K562 (cell line): ENCODE measurements around the gene POLR3E. TPM values are rescaled to one million over a fixed set of nuclear protein-coding genes. Genes with fewer than 3 reads are reported as not detected.

ENCODE experiments used
- ATF1 ChIP-seq, 2 experiments: fragments of 450-650 bp in 1 of 2; IDR thresholded peaks; 2 replicates each; pipeline ENCODE4 v1.6.1; 2016; ENCODE audit warnings: missing compliant biosample characterization in 1 of 2, missing genetic modification characterization in 1 of 2
- CEBPB ChIP-seq: fragments of 450-650 bp; IDR thresholded peaks from 2 replicates; pipeline ENCODE4 v1.6.1; 2016; ENCODE audit warnings: missing genetic modification characterization, missing compliant biosample characterization
- MCM3 ChIP-seq: fragments of 450-650 bp; IDR thresholded peaks from 2 replicates; pipeline ENCODE4 v1.6.1; 2016
- NBN ChIP-seq: fragments of 450-650 bp; IDR thresholded peaks from 2 replicates; pipeline ENCODE4 v1.6.1; 2016; ENCODE audit warnings: low read depth, mild to moderate bottlenecking
- PHF20 ChIP-seq: fragments of 450-650 bp; IDR thresholded peaks from 2 replicates; pipeline ENCODE4 v1.6.1; 2018; ENCODE audit not compliant: partially characterized antibody
- SMC3 ChIP-seq: conservative IDR thresholded peaks from 2 replicates; pipeline ENCODE4 v1.6.1; 2011; ENCODE audit warnings: low read depth, low read length, improper control_type of control experiment; ENCODE audit not compliant: insufficient read depth
- SNRNP70 ChIP-seq: fragments of 200-400 bp; formaldehyde crosslinking; optimal IDR thresholded peaks from 2 replicates; pipeline ENCODE3; 2017; ENCODE audit warnings: low read depth, low read length
- ZBTB1 ChIP-seq: sonication (generic); formaldehyde crosslinking; IDR thresholded peaks from 2 replicates; pipeline ENCODE4 v1.8.1; 2023; ENCODE audit warnings: missing genetic modification reagents, low read depth, mild to moderate bottlenecking, borderline replicate concordance
- ZKSCAN3 ChIP-seq: fragments of 250-450 bp; sonication (Bioruptor Pico); IDR thresholded peaks from 2 replicates; pipeline ENCODE4 v1.4.0; 2020
- polyA plus RNA-seq, 8 experiments: library from polyadenylated mRNA; depleted of rRNA in 4 of 8; stranded (reverse) in 5 of 8; unstranded in 3 of 8; fragments of >200 nt; fragmentation: Nextera tagmentation in 2 of 8; fragmentation: Illumina TruSeq in 1 of 8; extraction: Ambion mirVana in 2 of 8; extraction: Trizol in 1 of 8; gene quantifications; 2 replicates each; pipeline versions ENCODE4 v1.2.1 to v1.2.3, GENCODE V29; 2011 to 2014; ENCODE audit warnings: inconsistent platforms in 1 of 8, missing spikeins in 1 of 8
- total RNA-seq, 7 experiments: library from RNA; depleted of rRNA in 6 of 7; stranded (reverse); fragments of >200 nt in 6 of 7; fragmentation: Illumina TruSeq in 2 of 7; extraction: Trizol in 2 of 7; gene quantifications; 2 replicates each; pipeline versions ENCODE4 v1.2.1 to v1.2.3, GENCODE V29; 2011 to 2021; ENCODE audit warnings: low replicate concordance in 1 of 7
- TF ChIP-seq, protein P1 (sequence below): fragments of 450-650 bp; IDR thresholded peaks from 2 replicates; pipeline ENCODE4 v1.6.1; 2017; ENCODE audit warnings: antibody characterized with exemption
- TF ChIP-seq, protein P2 (sequence below): IDR thresholded peaks from 2 replicates; pipeline ENCODE4 v1.6.1; 2011; ENCODE audit warnings: borderline replicate concordance, low read depth, mild to moderate bottlenecking, moderate library complexity, low read length; ENCODE audit not compliant: insufficient read depth, poor library complexity, severe bottlenecking
- TF ChIP-seq, protein P3 (sequence below), 2 experiments: fragments of 450-650 bp; formaldehyde crosslinking in 1 of 2; IDR thresholded peaks; 2 replicates each; pipeline versions ENCODE4 v1.4.0 to v1.6.1; 2014 to 2020; ENCODE audit warnings: mild to moderate bottlenecking in 2 of 2, borderline replicate concordance in 1 of 2, low read depth in 1 of 2
- TF ChIP-seq, protein P4 (sequence below): IDR thresholded peaks from 2 replicates; pipeline ENCODE4 v1.6.1; 2012; ENCODE audit warnings: low read depth, low read length, improper control_type of control experiment, borderline replicate concordance

POLR3E gene
- total and polyA plus RNA-seq, 9 of the 15 experiments (the other 6 are each of a cell fraction or from before 2014, with no cell fraction given): 17.7 to 151 (median 82.6) TPM

GRCh38 chr16:22321340-22322001, 24.3 kb downstream of the POLR3E start (continued):
- TF ChIP-seq, protein P1, sequence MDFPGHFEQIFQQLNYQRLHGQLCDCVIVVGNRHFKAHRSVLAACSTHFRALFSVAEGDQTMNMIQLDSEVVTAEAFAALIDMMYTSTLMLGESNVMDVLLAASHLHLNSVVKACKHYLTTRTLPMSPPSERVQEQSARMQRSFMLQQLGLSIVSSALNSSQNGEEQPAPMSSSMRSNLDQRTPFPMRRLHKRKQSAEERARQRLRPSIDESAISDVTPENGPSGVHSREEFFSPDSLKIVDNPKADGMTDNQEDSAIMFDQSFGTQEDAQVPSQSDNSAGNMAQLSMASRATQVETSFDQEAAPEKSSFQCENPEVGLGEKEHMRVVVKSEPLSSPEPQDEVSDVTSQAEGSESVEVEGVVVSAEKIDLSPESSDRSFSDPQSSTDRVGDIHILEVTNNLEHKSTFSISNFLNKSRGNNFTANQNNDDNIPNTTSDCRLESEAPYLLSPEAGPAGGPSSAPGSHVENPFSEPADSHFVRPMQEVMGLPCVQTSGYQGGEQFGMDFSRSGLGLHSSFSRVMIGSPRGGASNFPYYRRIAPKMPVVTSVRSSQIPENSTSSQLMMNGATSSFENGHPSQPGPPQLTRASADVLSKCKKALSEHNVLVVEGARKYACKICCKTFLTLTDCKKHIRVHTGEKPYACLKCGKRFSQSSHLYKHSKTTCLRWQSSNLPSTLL: no peak
- TF ChIP-seq PHF20: no peak
- TF ChIP-seq NBN: no peak
- TF ChIP-seq ZKSCAN3: no peak
- no peak for TF ChIP-seq ATF1 (CRISPR knock-in tag; IDR thresholded peaks at IDR 0.05)
- TF ChIP-seq ATF1 (tag; IDR thresholded peaks at IDR 0.05): peak; percentile 41
- TF ChIP-seq, protein P2, sequence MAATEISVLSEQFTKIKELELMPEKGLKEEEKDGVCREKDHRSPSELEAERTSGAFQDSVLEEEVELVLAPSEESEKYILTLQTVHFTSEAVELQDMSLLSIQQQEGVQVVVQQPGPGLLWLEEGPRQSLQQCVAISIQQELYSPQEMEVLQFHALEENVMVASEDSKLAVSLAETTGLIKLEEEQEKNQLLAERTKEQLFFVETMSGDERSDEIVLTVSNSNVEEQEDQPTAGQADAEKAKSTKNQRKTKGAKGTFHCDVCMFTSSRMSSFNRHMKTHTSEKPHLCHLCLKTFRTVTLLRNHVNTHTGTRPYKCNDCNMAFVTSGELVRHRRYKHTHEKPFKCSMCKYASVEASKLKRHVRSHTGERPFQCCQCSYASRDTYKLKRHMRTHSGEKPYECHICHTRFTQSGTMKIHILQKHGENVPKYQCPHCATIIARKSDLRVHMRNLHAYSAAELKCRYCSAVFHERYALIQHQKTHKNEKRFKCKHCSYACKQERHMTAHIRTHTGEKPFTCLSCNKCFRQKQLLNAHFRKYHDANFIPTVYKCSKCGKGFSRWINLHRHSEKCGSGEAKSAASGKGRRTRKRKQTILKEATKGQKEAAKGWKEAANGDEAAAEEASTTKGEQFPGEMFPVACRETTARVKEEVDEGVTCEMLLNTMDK: peak; percentile 55
- TF ChIP-seq, protein P3, sequence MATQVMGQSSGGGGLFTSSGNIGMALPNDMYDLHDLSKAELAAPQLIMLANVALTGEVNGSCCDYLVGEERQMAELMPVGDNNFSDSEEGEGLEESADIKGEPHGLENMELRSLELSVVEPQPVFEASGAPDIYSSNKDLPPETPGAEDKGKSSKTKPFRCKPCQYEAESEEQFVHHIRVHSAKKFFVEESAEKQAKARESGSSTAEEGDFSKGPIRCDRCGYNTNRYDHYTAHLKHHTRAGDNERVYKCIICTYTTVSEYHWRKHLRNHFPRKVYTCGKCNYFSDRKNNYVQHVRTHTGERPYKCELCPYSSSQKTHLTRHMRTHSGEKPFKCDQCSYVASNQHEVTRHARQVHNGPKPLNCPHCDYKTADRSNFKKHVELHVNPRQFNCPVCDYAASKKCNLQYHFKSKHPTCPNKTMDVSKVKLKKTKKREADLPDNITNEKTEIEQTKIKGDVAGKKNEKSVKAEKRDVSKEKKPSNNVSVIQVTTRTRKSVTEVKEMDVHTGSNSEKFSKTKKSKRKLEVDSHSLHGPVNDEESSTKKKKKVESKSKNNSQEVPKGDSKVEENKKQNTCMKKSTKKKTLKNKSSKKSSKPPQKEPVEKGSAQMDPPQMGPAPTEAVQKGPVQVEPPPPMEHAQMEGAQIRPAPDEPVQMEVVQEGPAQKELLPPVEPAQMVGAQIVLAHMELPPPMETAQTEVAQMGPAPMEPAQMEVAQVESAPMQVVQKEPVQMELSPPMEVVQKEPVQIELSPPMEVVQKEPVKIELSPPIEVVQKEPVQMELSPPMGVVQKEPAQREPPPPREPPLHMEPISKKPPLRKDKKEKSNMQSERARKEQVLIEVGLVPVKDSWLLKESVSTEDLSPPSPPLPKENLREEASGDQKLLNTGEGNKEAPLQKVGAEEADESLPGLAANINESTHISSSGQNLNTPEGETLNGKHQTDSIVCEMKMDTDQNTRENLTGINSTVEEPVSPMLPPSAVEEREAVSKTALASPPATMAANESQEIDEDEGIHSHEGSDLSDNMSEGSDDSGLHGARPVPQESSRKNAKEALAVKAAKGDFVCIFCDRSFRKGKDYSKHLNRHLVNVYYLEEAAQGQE (IDR thresholded peaks at IDR 0.05; ENCODE audit: borderline replicate concordance): peak; percentile 65; the same call in 1 of the 2 replicates
- TF ChIP-seq, protein P3 (CRISPR knock-in tag; IDR thresholded peaks at IDR 0.05; ENCODE audit: low read depth): no peak
- TF ChIP-seq ZBTB1 (CRISPR knock-in tag): no peak
- TF ChIP-seq CEBPB (tag): 0 out of 2 replicates have a peak, but pooled peaks have one; percentile 11
- TF ChIP-seq, protein P4, sequence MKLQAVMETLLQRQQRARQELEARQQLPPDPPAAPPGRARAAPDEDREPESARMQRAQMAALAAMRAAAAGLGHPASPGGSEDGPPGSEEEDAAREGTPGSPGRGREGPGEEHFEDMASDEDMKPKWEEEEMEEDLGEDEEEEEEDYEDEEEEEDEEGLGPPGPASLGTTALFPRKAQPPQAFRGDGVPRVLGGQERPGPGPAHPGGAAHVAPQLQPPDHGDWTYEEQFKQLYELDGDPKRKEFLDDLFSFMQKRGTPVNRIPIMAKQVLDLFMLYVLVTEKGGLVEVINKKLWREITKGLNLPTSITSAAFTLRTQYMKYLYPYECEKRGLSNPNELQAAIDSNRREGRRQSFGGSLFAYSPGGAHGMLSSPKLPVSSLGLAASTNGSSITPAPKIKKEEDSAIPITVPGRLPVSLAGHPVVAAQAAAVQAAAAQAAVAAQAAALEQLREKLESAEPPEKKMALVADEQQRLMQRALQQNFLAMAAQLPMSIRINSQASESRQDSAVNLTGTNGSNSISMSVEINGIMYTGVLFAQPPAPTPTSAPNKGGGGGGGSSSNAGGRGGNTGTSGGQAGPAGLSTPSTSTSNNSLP: no peak
- peak; percentile 85 for TF ChIP-seq SMC3
- no peak for TF ChIP-seq SNRNP70
- no peak for TF ChIP-seq MCM3
